ENCODE data around the gene NEDD4.
A peak's percentile ranks its signal among the peaks of the same experiment; 100 is the strongest.
"Not testable (repeated sequence)": the region's sequence is repeated elsewhere in the genome, so short reads cannot be mapped to it uniquely, and the experiment has no call there.

The NEDD4 gene

GRCh38 chr15:55868707-55869106 is 124.7 kb downstream of the NEDD4 start:
- POLR2A ChIA-PET (ENCODE audit: low non-redundant PET) = no interaction called here
- DNase-seq (ENCODE audit: low spot score) = peak; percentile 16
- no peak for TF ChIP-seq CTCF (conservative IDR thresholded peaks at IDR 0.05; ENCODE audit: low read depth)
- CTCF ChIA-PET = no interaction called here
- H3K27ac ChIP-seq = no peak overlapping the region

GRCh38 chr15:55868291-55868690 is 125.1 kb downstream of the NEDD4 start:
- POLR2A ChIA-PET (ENCODE audit: low non-redundant PET); CTCF ChIA-PET: not testable (repeated sequence)

GRCh38 chr15:55863911-55864310 is 129.5 kb downstream of the NEDD4 start:
- no peak overlapping the region for H3K27ac ChIP-seq
- POLR2A ChIA-PET (ENCODE audit: low non-redundant PET) = no interaction called here
- no peak for DNase-seq (ENCODE audit: low spot score)
- CTCF ChIA-PET = no interaction called here
- no peak for TF ChIP-seq CTCF (conservative IDR thresholded peaks at IDR 0.05; ENCODE audit: low read depth)

More at GRCh38 chr15:55868291-55868690, 125.1 kb downstream of the NEDD4 start:
- H3K27ac ChIP-seq; DNase-seq (ENCODE audit: low spot score): not testable (repeated sequence)

DNA sequence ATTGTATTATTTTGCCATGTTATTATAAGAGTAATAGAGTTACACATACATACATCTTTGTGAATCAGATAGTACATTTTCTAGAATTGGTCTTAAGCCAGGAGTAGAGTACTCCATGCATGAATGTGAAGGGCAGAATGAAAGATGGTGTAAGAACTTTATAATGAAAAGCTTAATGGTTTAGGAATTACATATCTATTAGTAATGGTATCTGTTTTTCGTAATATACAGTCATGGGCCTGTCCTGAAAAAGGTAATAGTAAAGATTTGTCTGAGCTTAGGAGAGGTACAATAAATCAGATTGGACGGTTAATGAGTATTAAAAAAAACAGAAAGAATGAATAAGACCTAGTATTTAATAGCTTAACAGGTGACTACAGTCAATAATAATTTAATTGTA is 132.3 kb downstream of the NEDD4 start:
- H3K27ac ChIP-seq = no peak overlapping the region
- no peak for TF ChIP-seq CTCF (conservative IDR thresholded peaks at IDR 0.05; ENCODE audit: low read depth)
- CTCF ChIA-PET = no interaction called here
- POLR2A ChIA-PET (ENCODE audit: low non-redundant PET) = no interaction called here
- no peak for DNase-seq (ENCODE audit: low spot score)

DNA sequence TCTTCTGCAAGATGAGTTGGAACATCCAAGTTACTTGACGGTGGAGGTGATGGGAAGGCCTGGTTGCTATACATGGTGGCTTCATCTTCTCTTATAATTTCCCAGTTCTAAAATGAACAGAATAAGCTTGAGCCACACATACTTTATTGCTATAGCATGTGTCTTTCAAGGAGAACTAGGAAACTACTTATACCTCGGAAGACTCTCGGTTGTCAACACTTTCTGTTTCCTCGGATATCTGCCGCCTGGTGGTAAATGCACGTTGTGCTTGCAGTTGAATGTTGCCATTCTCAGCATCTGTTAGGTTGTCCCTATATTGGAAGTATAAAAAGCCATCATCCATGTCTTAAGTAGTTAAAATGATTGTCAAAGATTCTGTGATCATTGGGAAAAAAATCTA is 132.9 kb downstream of the NEDD4 start:
- TF ChIP-seq CTCF (conservative IDR thresholded peaks at IDR 0.05; ENCODE audit: low read depth) = no peak
- CTCF ChIA-PET = no interaction called here
- H3K27ac ChIP-seq = no peak overlapping the region

DNA sequence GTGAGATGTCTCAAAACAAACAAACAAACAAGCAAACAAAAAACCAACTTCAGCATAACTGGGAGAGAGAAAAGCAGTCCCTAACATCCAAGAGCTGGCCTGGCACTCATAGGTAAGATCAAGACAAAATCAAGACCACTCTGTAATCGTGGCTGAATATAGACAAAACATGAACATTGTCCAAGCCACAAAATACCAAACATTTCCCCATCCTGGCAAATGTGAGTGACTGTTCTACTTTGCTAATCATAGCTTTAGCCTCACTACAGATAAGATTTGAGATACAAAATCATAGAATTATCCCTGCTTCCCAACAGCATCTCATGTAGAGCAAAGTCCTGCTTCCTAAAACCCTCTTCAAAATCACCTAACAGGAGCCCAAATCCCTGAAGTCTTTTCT is 133.7 kb downstream of the NEDD4 start:
- ChIA-PET CTCF (no interaction called here), POLR2A (ENCODE audit: low non-redundant PET) (no interaction called here)
- H3K27ac ChIP-seq = no peak overlapping the region
- no peak for TF ChIP-seq CTCF (conservative IDR thresholded peaks at IDR 0.05; ENCODE audit: low read depth)
- DNase-seq (ENCODE audit: low spot score) = no peak

More for the DNA sequence above, 132.9 kb downstream of the NEDD4 start:
- DNase-seq (ENCODE audit: low spot score) = no peak
- POLR2A ChIA-PET (ENCODE audit: low non-redundant PET) = no interaction called here

DNA sequence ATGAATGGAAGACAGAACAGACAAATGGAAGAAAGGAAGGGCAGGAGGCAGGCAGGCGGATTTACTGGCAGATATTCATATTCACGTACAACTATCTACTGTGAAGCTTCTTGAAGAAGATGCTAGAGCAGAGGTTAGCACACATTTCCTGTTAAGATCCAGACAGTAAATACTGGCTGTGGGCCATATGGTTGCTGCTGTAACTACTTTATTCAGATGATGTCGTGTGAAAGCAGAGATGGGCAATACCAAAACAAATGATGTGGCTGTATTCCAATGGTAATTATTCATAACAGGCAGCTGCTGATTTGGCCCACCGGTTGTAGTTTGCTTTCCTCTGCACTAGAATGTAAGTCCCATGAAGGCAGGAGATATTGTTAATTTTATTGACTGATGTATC is 134.8 kb downstream of the NEDD4 start:
- no peak overlapping the region for H3K27ac ChIP-seq
- CTCF ChIA-PET = no interaction called here
- no peak for TF ChIP-seq CTCF (conservative IDR thresholded peaks at IDR 0.05; ENCODE audit: low read depth)
- no peak for DNase-seq (ENCODE audit: low spot score)
- POLR2A ChIA-PET (ENCODE audit: low non-redundant PET) = no interaction called here
